Astrocyte of the cerebellum (primary cell): Measurements from ENCODE around the gene TMEM51.

Source experiments
- DNase-seq: peaks from one replicate; pipeline ENCODE4 v3.0.0-alpha.2; 2011; ENCODE audit warnings: low read depth
- H3K4me3 ChIP-seq: 2 replicates; pipeline ENCODE4 v1.5.1; 2011; ENCODE audit warnings: mild to moderate bottlenecking, low read depth, low read length, moderate library complexity
- in situ Hi-C: cut with HindIII; loops from 2 replicates; pipeline ENCODE4 v1.10.0; 2017; ENCODE audit warnings: low sequenced_read_pairs
- TF ChIP-seq, protein P1 (sequence below): IDR thresholded peaks from 2 replicates; pipeline ENCODE4 v1.5.1; 2012; ENCODE audit warnings: low read length, low read depth, moderate library complexity, mild to moderate bottlenecking; ENCODE audit errors: missing control alignments

Gene TMEM51

GRCh38 chr1:15219280-15220023 is 65.9 kb downstream of the TMEM51 start:
- no peak overlapping the region for H3K4me3 ChIP-seq
- TF ChIP-seq, protein P1, sequence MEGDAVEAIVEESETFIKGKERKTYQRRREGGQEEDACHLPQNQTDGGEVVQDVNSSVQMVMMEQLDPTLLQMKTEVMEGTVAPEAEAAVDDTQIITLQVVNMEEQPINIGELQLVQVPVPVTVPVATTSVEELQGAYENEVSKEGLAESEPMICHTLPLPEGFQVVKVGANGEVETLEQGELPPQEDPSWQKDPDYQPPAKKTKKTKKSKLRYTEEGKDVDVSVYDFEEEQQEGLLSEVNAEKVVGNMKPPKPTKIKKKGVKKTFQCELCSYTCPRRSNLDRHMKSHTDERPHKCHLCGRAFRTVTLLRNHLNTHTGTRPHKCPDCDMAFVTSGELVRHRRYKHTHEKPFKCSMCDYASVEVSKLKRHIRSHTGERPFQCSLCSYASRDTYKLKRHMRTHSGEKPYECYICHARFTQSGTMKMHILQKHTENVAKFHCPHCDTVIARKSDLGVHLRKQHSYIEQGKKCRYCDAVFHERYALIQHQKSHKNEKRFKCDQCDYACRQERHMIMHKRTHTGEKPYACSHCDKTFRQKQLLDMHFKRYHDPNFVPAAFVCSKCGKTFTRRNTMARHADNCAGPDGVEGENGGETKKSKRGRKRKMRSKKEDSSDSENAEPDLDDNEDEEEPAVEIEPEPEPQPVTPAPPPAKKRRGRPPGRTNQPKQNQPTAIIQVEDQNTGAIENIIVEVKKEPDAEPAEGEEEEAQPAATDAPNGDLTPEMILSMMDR, result no peak
- in situ Hi-C loops, result no loop called here
- no peak for DNase-seq

GRCh38 chr1:15220024-15220392 is 66.5 kb downstream of the TMEM51 start:
- TF ChIP-seq, protein P1, result no peak
- no peak for DNase-seq
- no peak overlapping the region for H3K4me3 ChIP-seq
- in situ Hi-C loops, result no loop called here

DNA sequence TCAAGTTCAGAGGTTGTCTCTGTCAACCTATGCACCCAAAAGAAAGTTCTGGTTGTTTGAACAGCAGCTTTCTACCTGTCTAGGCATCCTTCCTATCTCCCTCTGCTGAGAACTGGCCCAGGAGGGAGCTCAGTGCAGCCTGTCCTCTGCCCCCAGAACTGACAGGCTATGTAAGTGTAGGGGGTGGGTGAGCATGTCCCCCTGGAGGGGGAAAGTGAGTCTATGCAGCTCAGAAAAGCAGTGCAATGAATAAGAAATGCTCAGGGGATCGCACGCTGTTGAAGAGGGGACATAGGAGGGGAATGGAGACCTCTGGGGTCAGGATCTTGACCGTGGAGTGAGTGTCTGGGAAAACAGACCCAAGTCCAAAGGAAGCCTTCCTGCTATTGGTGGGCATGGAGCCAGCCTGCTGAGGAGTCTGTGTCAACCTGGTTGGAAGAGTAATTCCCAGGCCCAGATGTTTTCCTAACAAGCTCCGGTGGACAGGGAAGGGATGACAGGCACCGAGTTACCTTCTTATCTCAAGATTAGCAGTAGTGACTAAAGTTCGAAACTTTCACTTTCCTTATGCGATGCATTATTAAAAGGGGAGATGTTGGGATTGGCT is 67.4 kb downstream of the TMEM51 start:
- TF ChIP-seq, protein P1, result no peak
- in situ Hi-C loops, result no loop called here
- no peak for DNase-seq
- H3K4me3 ChIP-seq, result no peak overlapping the region

- TF ChIP-seq, protein P1, result no peak
- in situ Hi-C loops, result no loop called here
- H3K4me3 ChIP-seq, result no peak overlapping the region
- DNase-seq, result no peak
Measured at GRCh38 chr1:15222653-15223303, 69.2 kb downstream of the TMEM51 start.

DNA sequence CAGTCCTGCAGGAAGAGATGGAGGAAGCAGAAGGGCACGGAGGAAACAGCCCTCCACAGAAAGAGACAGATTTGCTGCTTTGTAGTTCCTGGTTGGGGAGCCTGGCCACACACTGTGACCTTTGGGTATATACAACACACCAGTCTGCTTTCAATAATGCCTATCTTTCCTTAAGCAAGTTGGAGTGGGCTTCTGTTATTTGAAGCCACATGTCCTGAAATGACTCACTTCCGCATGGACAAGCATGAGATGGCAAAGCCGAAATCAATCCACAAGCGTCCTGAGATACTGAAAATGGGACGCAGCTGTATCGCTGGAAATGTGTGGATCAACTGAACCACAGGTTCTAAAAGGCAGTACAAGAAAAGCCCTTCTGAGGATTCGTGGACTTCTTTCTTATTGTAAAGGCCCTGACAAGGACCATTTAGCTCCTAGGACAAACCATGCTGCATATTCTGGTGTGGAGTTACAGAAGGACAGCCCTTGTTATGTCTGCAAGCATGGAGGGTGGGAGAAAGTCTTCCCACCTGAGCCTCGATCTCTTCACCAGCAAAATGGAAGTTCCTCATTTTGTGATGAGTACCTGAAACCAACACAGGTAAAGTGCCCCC is 70.8 kb downstream of the TMEM51 start:
- no peak for DNase-seq
- no peak overlapping the region for H3K4me3 ChIP-seq
- in situ Hi-C loops, result no loop called here
- TF ChIP-seq, protein P1, result no peak

DNA sequence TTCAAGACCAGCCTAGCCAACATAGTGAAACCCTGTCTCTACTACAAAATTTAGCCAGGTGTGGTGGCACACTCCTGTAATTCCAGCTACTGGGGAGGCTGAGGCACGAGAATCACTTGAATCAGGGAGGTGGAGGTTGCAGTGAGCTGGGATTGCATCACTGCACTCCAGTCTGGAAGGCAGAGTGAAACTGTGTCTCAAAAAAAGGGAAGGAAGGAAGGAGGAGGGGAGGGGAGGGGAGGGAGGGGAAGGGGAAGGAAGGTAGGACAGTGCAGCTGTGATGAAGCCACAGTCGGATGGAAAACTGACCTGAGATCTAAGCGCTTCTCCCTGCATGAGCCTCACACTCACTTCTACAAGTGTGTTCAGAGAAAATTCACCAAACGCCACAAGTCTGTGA is 71.4 kb downstream of the TMEM51 start:
- in situ Hi-C loops, result no loop called here
- DNase-seq, result no peak
- TF ChIP-seq, protein P1, result no peak
- no peak overlapping the region for H3K4me3 ChIP-seq
